ENCODE data around the gene RRP8. TPM values are rescaled to one million over a fixed set of nuclear protein-coding genes. Genes with fewer than 3 reads are reported as not detected.
A peak's percentile ranks its signal among the peaks of the same experiment; 100 is the strongest.

The RRP8 gene
- total and polyA plus RNA-seq, 3 experiments from 2014 or later = 21.1 to 44.7 (median 42.0) TPM

DNA sequence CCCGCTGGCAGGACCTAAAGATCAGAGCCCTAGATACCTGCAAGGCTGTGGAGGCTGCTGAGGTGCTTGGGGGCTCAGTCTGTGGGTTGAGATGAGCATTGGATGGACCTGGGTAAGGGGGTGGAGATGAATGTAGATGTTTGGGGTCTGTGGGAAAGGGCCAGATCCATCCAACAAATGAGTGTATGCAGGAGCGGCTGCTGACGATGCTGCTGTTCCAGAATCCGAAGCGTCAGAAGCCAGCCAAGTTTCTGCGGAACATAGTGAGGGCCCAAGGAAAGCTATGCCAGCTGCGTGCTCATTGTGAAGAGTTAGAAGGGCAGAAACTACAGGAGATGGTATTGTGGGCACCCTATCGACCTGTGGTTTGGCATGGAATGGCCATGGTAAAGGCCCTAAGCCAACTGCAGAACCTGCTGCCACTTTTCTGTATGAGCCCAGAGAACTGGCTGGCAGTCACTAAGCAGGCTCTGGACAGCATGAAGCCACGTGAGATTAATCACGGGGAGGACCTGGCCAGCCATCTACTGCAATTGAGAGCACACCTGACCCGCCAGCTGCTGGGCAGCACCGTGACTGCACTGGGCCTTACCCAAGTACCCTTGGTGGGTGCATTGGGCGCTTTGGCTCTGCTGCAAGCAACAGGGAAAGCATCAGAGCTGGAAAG lies 36.6 kb downstream of the RRP8 start:
- Mint-ChIP-seq H3K27ac (no peak overlapping the region), H3K36me3 (peaks cover 0 to 34% (median 5%) of the 10 kb centered on the region in 3 donors), H3K27me3 (peaks cover 0 to 4% of the 10 kb centered on the region in 2 donors), H3K4me1 (no peaks in the 10 kb centered on the region), H3K4me3 (no peak overlapping the region), H3K9me3 (no peaks in the 10 kb centered on the region)
- ChIA-PET POLR2A (no interaction called here), CTCF (interaction anchor here (1.2 kb wide), 1 partner anchor 32 kb away, joined by 3 read pairs; no protein-coding TSS in a partner anchor)
- Histone ChIP-seq H3K36me3 (ENCODE audit: insufficient read depth, low read length) (no peaks in the 10 kb centered on the region), H3K27me3 (ENCODE audit: insufficient read depth, low read length, poor library complexity, severe bottlenecking) (no peaks in the 10 kb centered on the region), H3K9me3 (ENCODE audit: low read length) (no peaks in the 10 kb centered on the region), H3K4me1 (ENCODE audit: insufficient read depth, low read length) (no peaks in the 10 kb centered on the region), H3K27ac (ENCODE audit: low read depth, low read length) (no peak overlapping the region), H3K4me3 (ENCODE audit: low read length) (no peak overlapping the region)
- no peak for DNase-seq

DNA sequence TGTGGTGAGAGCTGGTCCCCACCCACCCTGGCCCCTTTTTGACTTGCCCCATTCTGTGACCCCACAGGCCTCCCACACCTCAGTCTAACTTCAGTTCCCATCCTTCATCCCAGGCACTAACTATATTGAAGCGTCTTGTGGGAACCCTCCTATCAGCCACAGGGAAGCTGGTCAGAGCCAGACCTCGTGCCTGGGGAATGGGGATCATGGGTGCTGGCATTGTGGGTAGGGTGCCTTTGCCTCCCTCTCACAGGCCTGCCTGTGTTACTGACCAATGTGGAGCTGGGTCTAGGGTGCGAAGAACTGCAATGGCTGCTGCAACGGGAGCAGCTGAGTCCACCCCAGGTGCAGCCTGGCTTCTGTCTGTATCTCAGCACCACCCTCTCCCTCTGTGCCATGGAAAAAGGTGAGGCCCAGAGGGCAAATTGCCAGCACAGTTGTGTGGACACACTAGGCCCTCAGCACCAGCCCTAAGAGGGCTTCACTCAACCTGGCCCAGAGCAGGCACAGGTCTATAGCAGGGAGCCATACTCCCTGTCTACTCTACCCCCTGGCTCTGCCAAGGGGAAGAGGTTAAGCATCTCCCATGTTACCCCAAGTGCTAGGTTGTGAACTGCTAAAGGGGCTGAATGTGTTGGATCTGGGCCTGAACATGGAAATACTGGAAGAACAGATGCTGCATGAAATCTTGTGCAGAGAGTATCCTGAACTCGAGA lies 37.3 kb downstream of the RRP8 start:
- POLR2A ChIA-PET = no interaction called here
- H3K36me3 Mint-ChIP-seq = peaks cover 0 to 37% (median 7%) of the 10 kb centered on the region in 3 donors
- CTCF ChIA-PET = interaction anchor here (1.2 kb wide), 1 partner anchor 33 kb away, joined by 3 read pairs; no protein-coding TSS in a partner anchor

DNA sequence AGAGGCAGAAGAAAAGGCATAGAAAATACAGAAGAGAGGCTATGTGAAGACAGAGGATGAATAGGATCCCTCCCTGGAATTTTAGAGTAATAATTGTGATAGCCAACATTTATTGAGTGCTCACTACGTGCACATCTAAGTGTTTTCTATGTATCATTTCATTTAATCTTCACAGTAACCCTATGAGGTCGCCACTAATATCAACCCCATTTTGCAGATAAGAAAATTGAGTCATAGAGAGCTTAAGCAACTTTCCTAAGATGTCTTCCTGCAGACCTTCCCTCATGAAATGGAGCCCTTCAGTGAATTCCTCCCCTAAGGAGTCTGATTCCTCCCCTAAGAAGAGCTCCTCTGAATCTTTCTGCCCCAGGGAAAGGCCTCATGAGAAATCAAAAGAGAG lies 38.1 kb downstream of the RRP8 start:
- peaks cover 0 to 4% of the 10 kb centered on the region in 2 donors for H3K27me3 Mint-ChIP-seq
- H3K4me1 ChIP-seq (ENCODE audit: insufficient read depth, low read length) = no peaks in the 10 kb centered on the region
- no peaks in the 10 kb centered on the region for H3K4me1 Mint-ChIP-seq
- H3K4me3 ChIP-seq (ENCODE audit: low read length) = no peak overlapping the region
- H3K4me3 Mint-ChIP-seq = no peak overlapping the region
- H3K27ac ChIP-seq (ENCODE audit: low read depth, low read length) = no peak overlapping the region
- H3K36me3 ChIP-seq (ENCODE audit: insufficient read depth, low read length) = no peaks in the 10 kb centered on the region
- peak overlapping the region in 2 of 8 donors; percentile 5 to 43 for H3K27ac Mint-ChIP-seq
- ChIA-PET CTCF (interaction anchor here (1.2 kb wide), 1 partner anchor 34 kb away, joined by 3 read pairs; no protein-coding TSS in a partner anchor), POLR2A (no interaction called here)
- no peak for DNase-seq
- H3K36me3 Mint-ChIP-seq = peaks cover 0 to 41% (median 7%) of the 10 kb centered on the region in 3 donors
- H3K9me3 ChIP-seq (ENCODE audit: low read length) = no peaks in the 10 kb centered on the region
- H3K9me3 Mint-ChIP-seq = no peaks in the 10 kb centered on the region
- no peaks in the 10 kb centered on the region for H3K27me3 ChIP-seq (ENCODE audit: insufficient read depth, low read length, poor library complexity, severe bottlenecking)

More for the DNA sequence above, 37.3 kb downstream of the RRP8 start:
- no peaks in the 10 kb centered on the region for H3K9me3 Mint-ChIP-seq
- DNase-seq = no peak
- no peaks in the 10 kb centered on the region for H3K4me1 Mint-ChIP-seq
- H3K9me3 ChIP-seq (ENCODE audit: low read length) = no peaks in the 10 kb centered on the region
- no peak overlapping the region for H3K4me3 Mint-ChIP-seq
- H3K27me3 Mint-ChIP-seq = peaks cover 0 to 4% of the 10 kb centered on the region in 2 donors
- H3K27ac Mint-ChIP-seq = peak overlapping the region in 1 of 8 donors; percentile 31
- no peak overlapping the region for H3K4me3 ChIP-seq (ENCODE audit: low read length)
- H3K4me1 ChIP-seq (ENCODE audit: insufficient read depth, low read length) = no peaks in the 10 kb centered on the region
- H3K27me3 ChIP-seq (ENCODE audit: insufficient read depth, low read length, poor library complexity, severe bottlenecking) = no peaks in the 10 kb centered on the region
- H3K36me3 ChIP-seq (ENCODE audit: insufficient read depth, low read length) = no peaks in the 10 kb centered on the region
- H3K27ac ChIP-seq (ENCODE audit: low read depth, low read length) = no peak overlapping the region

DNA sequence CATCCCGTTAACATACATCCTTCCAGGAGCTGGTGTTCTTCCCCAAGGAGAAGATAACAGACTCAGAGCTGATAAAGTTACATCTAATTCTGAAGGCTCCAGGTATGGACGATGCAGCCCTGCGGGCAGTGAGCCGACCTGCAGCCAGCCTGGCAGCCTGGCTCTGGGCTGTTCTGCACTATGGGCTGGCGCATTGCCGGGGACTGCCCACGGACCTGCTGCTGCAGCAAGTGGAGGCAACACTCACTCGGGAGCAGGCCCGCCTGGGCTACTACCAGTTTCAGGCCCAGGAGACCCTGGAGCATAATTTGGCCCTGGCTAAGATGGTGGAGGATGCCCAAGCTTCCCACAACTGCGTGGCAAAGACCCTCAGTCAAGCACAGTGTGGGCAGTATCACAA lies 39.7 kb downstream of the RRP8 start:
- Histone ChIP-seq H3K36me3 (ENCODE audit: insufficient read depth, low read length) (no peaks in the 10 kb centered on the region), H3K27ac (ENCODE audit: low read depth, low read length) (no peak overlapping the region), H3K27me3 (ENCODE audit: insufficient read depth, low read length, poor library complexity, severe bottlenecking) (no peaks in the 10 kb centered on the region), H3K9me3 (ENCODE audit: low read length) (no peaks in the 10 kb centered on the region), H3K4me3 (ENCODE audit: low read length) (no peak overlapping the region), H3K4me1 (ENCODE audit: insufficient read depth, low read length) (no peaks in the 10 kb centered on the region)
- no peaks in the 10 kb centered on the region for H3K9me3 Mint-ChIP-seq
- H3K27ac Mint-ChIP-seq = no peak overlapping the region
- ChIA-PET CTCF (interaction anchor here (1.2 kb wide), 1 partner anchor 21 kb away, joined by 3 read pairs; no protein-coding TSS in a partner anchor), POLR2A (no interaction called here)
- peaks cover 0 to 52% (median 10%) of the 10 kb centered on the region in 3 donors for H3K36me3 Mint-ChIP-seq
- DNase-seq = no peak
- H3K4me1 Mint-ChIP-seq = no peaks in the 10 kb centered on the region
- no peak overlapping the region for H3K4me3 Mint-ChIP-seq
- H3K27me3 Mint-ChIP-seq = peaks cover 0 to 4% of the 10 kb centered on the region in 2 donors

DNA sequence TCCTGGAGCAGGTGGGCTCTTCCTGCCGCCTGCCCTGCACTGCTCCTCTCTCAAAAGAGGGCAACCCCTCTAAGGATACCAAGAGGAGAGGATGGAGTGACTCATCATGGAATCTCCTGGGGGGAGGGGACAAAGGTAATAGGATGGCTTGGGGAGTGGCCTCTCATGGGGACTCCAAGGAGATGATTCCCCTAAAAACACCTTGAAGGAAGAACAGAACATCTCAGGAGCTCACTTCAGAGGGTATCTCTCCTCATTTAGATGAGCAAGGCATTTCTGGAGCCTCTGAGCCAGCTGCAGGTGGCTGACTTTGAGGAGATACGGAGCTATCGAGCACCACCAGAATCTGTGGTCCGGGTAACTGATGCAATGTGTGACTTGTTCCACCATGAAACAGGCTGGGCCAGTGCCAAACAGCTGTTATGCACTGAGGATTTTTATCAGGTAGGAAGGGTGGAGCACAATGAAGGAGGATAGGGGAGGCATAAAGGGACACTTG lies 40.2 kb downstream of the RRP8 start:
- no peak overlapping the region for H3K4me3 Mint-ChIP-seq
- Histone ChIP-seq H3K4me3 (ENCODE audit: low read length) (no peak overlapping the region), H3K27ac (ENCODE audit: low read depth, low read length) (no peak overlapping the region), H3K9me3 (ENCODE audit: low read length) (no peaks in the 10 kb centered on the region), H3K4me1 (ENCODE audit: insufficient read depth, low read length) (no peaks in the 10 kb centered on the region), H3K27me3 (ENCODE audit: insufficient read depth, low read length, poor library complexity, severe bottlenecking) (no peaks in the 10 kb centered on the region), H3K36me3 (ENCODE audit: insufficient read depth, low read length) (no peaks in the 10 kb centered on the region)
- DNase-seq = no peak
- H3K4me1 Mint-ChIP-seq = no peaks in the 10 kb centered on the region
- CTCF ChIA-PET = interaction anchor here (1.2 kb wide), 1 partner anchor 20 kb away, joined by 3 read pairs; no protein-coding TSS in a partner anchor
- no peak overlapping the region for H3K27ac Mint-ChIP-seq
- H3K27me3 Mint-ChIP-seq = peaks cover 0 to 4% of the 10 kb centered on the region in 2 donors
- peaks cover 0 to 53% (median 10%) of the 10 kb centered on the region in 3 donors for H3K36me3 Mint-ChIP-seq
- H3K9me3 Mint-ChIP-seq = no peaks in the 10 kb centered on the region
- POLR2A ChIA-PET = no interaction called here

DNA sequence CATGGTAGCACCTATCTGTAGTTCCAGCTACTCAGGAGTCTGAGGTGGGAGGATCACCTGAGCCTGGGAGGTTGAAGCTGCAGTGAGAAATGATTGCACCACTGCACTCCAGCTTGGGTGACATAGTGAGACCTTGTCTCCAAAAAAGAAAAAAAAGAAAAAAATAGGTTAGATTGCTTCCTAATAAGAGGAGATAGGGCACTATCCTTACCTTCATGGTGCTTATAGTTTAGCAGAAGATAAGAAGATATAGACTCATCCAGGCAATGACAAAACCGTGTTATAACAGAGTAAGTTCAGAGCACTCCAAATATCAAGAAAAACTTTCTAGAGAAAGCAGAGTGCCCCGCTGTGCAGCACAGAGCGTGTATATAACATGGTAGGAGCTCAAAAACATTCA lies 42.1 kb downstream of the RRP8 start:
- Mint-ChIP-seq H3K4me3 (no peak overlapping the region), H3K27ac (no peak overlapping the region), H3K4me1 (no peaks in the 10 kb centered on the region), H3K27me3 (peaks cover 0 to 4% of the 10 kb centered on the region in 2 donors), H3K36me3 (peaks cover 3 to 59% (median 13%) of the 10 kb centered on the region in 3 donors), H3K9me3 (no peaks in the 10 kb centered on the region)
- H3K4me3 ChIP-seq (ENCODE audit: low read length) = no peak overlapping the region
- H3K27me3 ChIP-seq (ENCODE audit: insufficient read depth, low read length, poor library complexity, severe bottlenecking) = no peaks in the 10 kb centered on the region
- POLR2A ChIA-PET = no interaction called here
- no peaks in the 10 kb centered on the region for H3K36me3 ChIP-seq (ENCODE audit: insufficient read depth, low read length)
- DNase-seq = no peak
- H3K4me1 ChIP-seq (ENCODE audit: insufficient read depth, low read length) = no peaks in the 10 kb centered on the region
- CTCF ChIA-PET = no interaction called here
- H3K27ac ChIP-seq (ENCODE audit: low read depth, low read length) = no peak overlapping the region
- H3K9me3 ChIP-seq (ENCODE audit: low read length) = no peaks in the 10 kb centered on the region

DNA sequence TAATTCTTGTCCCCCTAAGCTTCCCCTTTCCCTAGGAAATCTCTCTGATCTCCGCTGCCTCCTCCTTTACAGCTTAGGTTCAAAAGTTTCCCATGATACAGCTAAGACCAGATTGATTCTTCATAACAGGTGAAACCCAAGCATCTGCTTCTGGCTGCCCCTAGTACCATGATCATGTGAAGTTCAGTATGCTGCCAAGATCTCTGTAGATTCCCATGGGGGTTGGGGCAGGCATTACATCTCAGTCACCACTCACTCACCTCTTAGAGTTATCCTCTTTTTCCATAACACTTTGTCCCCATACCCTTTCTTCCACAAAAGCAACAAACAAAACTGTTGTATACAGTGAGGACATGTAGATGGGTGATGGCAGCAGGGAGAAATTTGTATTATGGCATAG lies 44.0 kb downstream of the RRP8 start:
- no peak overlapping the region for H3K27ac ChIP-seq (ENCODE audit: low read depth, low read length)
- no peak overlapping the region for H3K4me3 ChIP-seq (ENCODE audit: low read length)
- Mint-ChIP-seq H3K4me3 (no peak overlapping the region), H3K27me3 (peaks cover 0 to 4% of the 10 kb centered on the region in 2 donors), H3K9me3 (no peaks in the 10 kb centered on the region), H3K27ac (no peak overlapping the region), H3K4me1 (no peaks in the 10 kb centered on the region), H3K36me3 (peaks cover 3 to 50% (median 11%) of the 10 kb centered on the region in 3 donors)
- no peaks in the 10 kb centered on the region for H3K27me3 ChIP-seq (ENCODE audit: insufficient read depth, low read length, poor library complexity, severe bottlenecking)
- H3K36me3 ChIP-seq (ENCODE audit: insufficient read depth, low read length) = no peaks in the 10 kb centered on the region
- POLR2A ChIA-PET = no interaction called here
- H3K9me3 ChIP-seq (ENCODE audit: low read length) = no peaks in the 10 kb centered on the region
- CTCF ChIA-PET = interaction anchor here (1.2 kb wide), 1 partner anchor 124 kb away, joined by 3 read pairs; the partner anchor contains the start of gene MRPL17
- no peaks in the 10 kb centered on the region for H3K4me1 ChIP-seq (ENCODE audit: insufficient read depth, low read length)
- DNase-seq = no peak

Data from CD8-positive, alpha-beta memory T cell (primary cell).